HCT116 (cell line): ENCODE results near the gene C2orf81. TPM values are rescaled to one million over a fixed set of nuclear protein-coding genes. Genes with fewer than 3 reads are reported as not detected.

ENCODE experiments used
- ATAC-seq: fragments of 200-7000 bp; cut with Tn5 transposase; 2 replicates; pipeline ENCODE4 v1.9.1; 2020; ENCODE audit warnings: mild to moderate bottlenecking, moderate library complexity
- BruUV-seq: library from RNA; stranded (reverse); fragments of 400-500 nt; replicated peaks from 2 replicates; lab custom pipeline; 2021; lab: Mats Ljungman, UMichigan
- CTCF ChIA-PET: fragments of 300-600 bp; sonication (Branson Sonifier 250); formaldehyde crosslinking; loops from one replicate; lab custom pipeline; 2021; ENCODE audit warnings: antibody characterized with exemption; lab: Charles Lee
- POLR2A ChIA-PET: fragments of 300-600, 350-600 bp; sonication (Branson Sonifier 250); formaldehyde crosslinking; loops from one replicate; lab custom pipeline; 2021; ENCODE audit warnings: antibody characterized with exemption; lab: Charles Lee
- RAD21 ChIA-PET, 2 experiments: fragments of 300-600 bp; sonication (Branson Sonifier 250); formaldehyde crosslinking; loops; one replicate each; lab custom pipeline; 2023; ENCODE audit warnings: low total read pairs in 2 of 2; ENCODE audit not compliant: uncharacterized antibody in 2 of 2, unreplicated experiment in 2 of 2, low non-redundant PET in 1 of 2; lab: Charles Lee
- DNase-seq: peaks from one replicate; pipeline ENCODE4 v3.0.0-alpha.2; 2010; ENCODE audit warnings: low read depth, low spot score
- H2AFZ ChIP-seq: fragments of 200-600 bp; shearing (Covaris generic), sonication (generic); 2 replicates; pipeline ENCODE4 v1.6.1; 2017; ENCODE audit warnings: low read depth, mixed run types, mixed read lengths, antibody characterized with exemption, low read length; ENCODE audit not compliant: poor library complexity, severe bottlenecking
- H3K27ac ChIP-seq: 2 replicates; pipeline ENCODE4 v1.5.1; 2012; ENCODE audit warnings: low read depth, low read length
- H3K27me3 ChIP-seq: fragments of 200-600 bp; sonication (generic); 2 replicates; pipeline ENCODE4 v1.6.1; 2016; ENCODE audit warnings: mixed run types, low read length, mixed read lengths; ENCODE audit not compliant: insufficient read depth
- H3K36me3 ChIP-seq, 2 experiments: fragments of 200-500 bp in 1 of 2; fragments of 200-600 bp in 1 of 2; sonication (Bioruptor generic) in 1 of 2; sonication (generic) in 1 of 2; 2 replicates each; pipeline versions ENCODE4 v1.5.1 to v1.6.1; 2014 to 2016; ENCODE audit warnings: low read length in 2 of 2, inconsistent platforms in 1 of 2, mixed read lengths in 1 of 2, mixed run types in 1 of 2; ENCODE audit not compliant: insufficient read depth in 2 of 2, control insufficient read depth in 1 of 2
- H3K4me1 ChIP-seq, 2 experiments: fragments of 200-600 bp in 1 of 2; sonication (generic) in 1 of 2; 2 replicates each; pipeline versions ENCODE4 v1.5.1 to v1.6.1; 2012 to 2017; ENCODE audit warnings: low read length in 2 of 2, inconsistent platforms in 1 of 2, mild to moderate bottlenecking in 1 of 2, mixed read lengths in 1 of 2, mixed run types in 1 of 2, moderate library complexity in 1 of 2; ENCODE audit not compliant: insufficient read depth in 2 of 2, control insufficient read depth in 1 of 2
- H3K4me2 ChIP-seq: fragments of 200-600 bp; sonication (generic); 2 replicates; pipeline ENCODE4 v1.6.1; 2017; ENCODE audit warnings: mixed run types, low read length, mixed read lengths
- H3K4me3 ChIP-seq, 2 experiments: fragments of 200-600 bp in 1 of 2; sonication (generic) in 1 of 2; replicated peaks in 1 of 2; 2 replicates each; pipeline ENCODE4 v1.5.1; 2011 to 2016; ENCODE audit warnings: low read length in 2 of 2, control low read depth in 1 of 2, low read depth in 1 of 2, mild to moderate bottlenecking in 1 of 2, mixed read lengths in 1 of 2, mixed run types in 1 of 2
- H3K79me2 ChIP-seq: fragments of 200-600 bp; sonication (generic); 2 replicates; pipeline ENCODE4 v1.6.1; 2017; ENCODE audit warnings: mild to moderate bottlenecking, mixed run types, low read length, moderate library complexity, mixed read lengths; ENCODE audit not compliant: insufficient read depth
- H3K9ac ChIP-seq: fragments of 200-600 bp; sonication (generic); 2 replicates; pipeline ENCODE4 v1.6.1; 2016; ENCODE audit warnings: low read length, mixed read lengths
- H3K9me2 ChIP-seq: fragments of 200-600 bp; sonication (generic), shearing (Covaris generic); 2 replicates; pipeline ENCODE4 v1.6.1; 2017; ENCODE audit warnings: mixed run types, mild to moderate bottlenecking, moderate library complexity; ENCODE audit not compliant: insufficient read depth
- H3K9me3 ChIP-seq, 2 experiments: fragments of 200-500 bp in 1 of 2; fragments of 200-600 bp in 1 of 2; sonication (Bioruptor generic) in 1 of 2; sonication (generic) in 1 of 2; 2 replicates each; pipeline ENCODE4 v1.6.1; 2014 to 2017; ENCODE audit warnings: low read length in 2 of 2, mixed read lengths in 2 of 2, inconsistent platforms in 1 of 2, low read depth in 1 of 2, mild to moderate bottlenecking in 1 of 2, mixed run types in 1 of 2, moderate library complexity in 1 of 2; ENCODE audit not compliant: control insufficient read depth in 1 of 2, insufficient read depth in 1 of 2
- H4K20me1 ChIP-seq: fragments of 200-600 bp; sonication (generic), shearing (Covaris generic); 2 replicates; pipeline ENCODE4 v1.6.1; 2017; ENCODE audit warnings: mixed run types, mild to moderate bottlenecking, moderate library complexity; ENCODE audit not compliant: insufficient read depth
- POLR2AphosphoS5 ChIP-seq: IDR thresholded peaks from 2 replicates; pipeline ENCODE4 v1.6.1; 2011; ENCODE audit warnings: mild to moderate bottlenecking, low read depth, low read length, moderate library complexity
- TCF7L2 ChIP-seq: IDR thresholded peaks from 2 replicates; pipeline ENCODE4 v1.7.0; 2011; ENCODE audit warnings: borderline replicate concordance, inconsistent platforms; ENCODE audit not compliant: insufficient read depth, insufficient read length; ENCODE audit errors: extremely low read depth
- ZFX ChIP-seq: fragments of 450-650 bp; IDR thresholded peaks from 2 replicates; pipeline ENCODE4 v1.6.1; 2017
- ZNF274 ChIP-seq: fragments of 200-500 bp; sonication (Bioruptor generic); IDR thresholded peaks from 2 replicates; pipeline ENCODE4 v1.6.1; 2014; ENCODE audit warnings: mild to moderate bottlenecking, low read depth, low read length, inconsistent platforms
- intact Hi-C: fragments of 100-400 bp; cut with micrococcal nuclease; formaldehyde crosslinking; loops from 2 replicates; pipeline ENCODE4 v1.10.0; 2022
- total RNA-seq: library from RNA; stranded (reverse); gene quantifications from one replicate; pipeline ENCODE4 v1.2.1, GENCODE V29; 2021; ENCODE audit not compliant: unreplicated experiment
- TF ChIP-seq, protein P1 (sequence below): IDR thresholded peaks from 2 replicates; pipeline ENCODE4 v1.6.1; 2012
- TF ChIP-seq, protein P2 (sequence below): IDR thresholded peaks from 2 replicates; pipeline ENCODE4 v1.6.1; 2011; ENCODE audit warnings: mild to moderate bottlenecking, low read length, moderate library complexity; ENCODE audit not compliant: insufficient replicate concordance; ENCODE audit errors: extremely low read depth

C2orf81 gene
- total RNA-seq, 1 experiment from 2014 or later = 6.5 TPM

DNA sequence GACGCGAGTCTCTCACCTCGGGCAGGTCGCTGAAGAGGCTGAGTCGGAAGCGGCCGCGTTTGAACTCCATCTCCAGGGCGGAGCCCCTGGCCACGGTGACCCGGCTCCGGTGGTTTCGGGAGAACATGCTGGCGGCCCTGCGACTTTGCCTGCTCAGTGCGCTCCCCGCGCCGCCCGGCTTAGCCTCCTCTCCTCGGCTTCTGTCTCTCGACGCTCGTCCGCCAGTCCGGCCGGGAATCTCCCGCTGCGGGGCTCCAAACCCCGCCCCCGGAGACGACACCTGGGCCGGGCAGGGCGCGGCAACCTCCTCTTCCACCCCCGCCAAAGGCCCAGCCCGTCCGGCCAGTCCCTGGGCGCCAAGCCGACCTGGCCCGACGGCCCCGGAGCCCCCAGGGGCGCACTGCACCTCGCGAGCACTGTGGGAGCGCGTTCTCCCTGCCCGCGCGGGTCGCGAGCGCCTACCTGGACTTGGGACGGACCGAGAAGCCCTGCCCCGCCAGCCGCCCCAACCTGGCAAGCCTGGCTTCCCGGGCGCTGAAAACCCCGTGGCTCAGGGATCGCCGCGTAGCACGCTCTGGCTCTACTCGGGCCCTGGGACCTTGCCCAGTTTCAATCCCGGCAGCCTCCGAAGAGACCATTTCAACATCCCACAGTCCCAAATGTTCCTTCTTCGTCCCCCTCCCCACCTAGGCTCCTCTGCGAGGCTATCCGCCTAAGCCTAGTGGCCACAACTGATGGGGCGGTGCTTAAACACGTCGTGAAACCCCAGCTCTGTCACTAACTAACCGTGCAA is 20.5 kb upstream of the C2orf81 start, which contains the start of gene RTKN:
Gene RTKN, minus strand, starts transcription at position 248 of the 793 bp plus-strand sequence. Its CDS starts 121 bp downstream, at position 127.
- peaks cover 39% of the 10 kb centered on the region for H3K79me2 ChIP-seq
- peak within 1 kb of the TSS; percentile 78 for H3K9ac ChIP-seq
- H4K20me1 ChIP-seq = no peaks in the 10 kb centered on the region; the same call in 1 of the 2 replicates
- intact Hi-C loops = no loop called here
- peak; percentile 60 for ATAC-seq
- H3K4me3 ChIP-seq = peak within 1 kb of the TSS; percentile 66 to 69
- peak within 1 kb of the TSS; percentile 99 for H3K27ac ChIP-seq
- H3K9me3 ChIP-seq = no peaks in the 10 kb centered on the region
- H3K4me1 ChIP-seq = peaks cover 29 to 47% of the 10 kb centered on the region in 2 experiments
- TF ChIP-seq ZNF274 = no peak
- TF ChIP-seq, protein P1, sequence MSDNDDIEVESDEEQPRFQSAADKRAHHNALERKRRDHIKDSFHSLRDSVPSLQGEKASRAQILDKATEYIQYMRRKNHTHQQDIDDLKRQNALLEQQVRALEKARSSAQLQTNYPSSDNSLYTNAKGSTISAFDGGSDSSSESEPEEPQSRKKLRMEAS = no peak
- TF ChIP-seq ZFX = peak; percentile 46; the same call in 1 of the 2 replicates
- TF ChIP-seq, protein P2, sequence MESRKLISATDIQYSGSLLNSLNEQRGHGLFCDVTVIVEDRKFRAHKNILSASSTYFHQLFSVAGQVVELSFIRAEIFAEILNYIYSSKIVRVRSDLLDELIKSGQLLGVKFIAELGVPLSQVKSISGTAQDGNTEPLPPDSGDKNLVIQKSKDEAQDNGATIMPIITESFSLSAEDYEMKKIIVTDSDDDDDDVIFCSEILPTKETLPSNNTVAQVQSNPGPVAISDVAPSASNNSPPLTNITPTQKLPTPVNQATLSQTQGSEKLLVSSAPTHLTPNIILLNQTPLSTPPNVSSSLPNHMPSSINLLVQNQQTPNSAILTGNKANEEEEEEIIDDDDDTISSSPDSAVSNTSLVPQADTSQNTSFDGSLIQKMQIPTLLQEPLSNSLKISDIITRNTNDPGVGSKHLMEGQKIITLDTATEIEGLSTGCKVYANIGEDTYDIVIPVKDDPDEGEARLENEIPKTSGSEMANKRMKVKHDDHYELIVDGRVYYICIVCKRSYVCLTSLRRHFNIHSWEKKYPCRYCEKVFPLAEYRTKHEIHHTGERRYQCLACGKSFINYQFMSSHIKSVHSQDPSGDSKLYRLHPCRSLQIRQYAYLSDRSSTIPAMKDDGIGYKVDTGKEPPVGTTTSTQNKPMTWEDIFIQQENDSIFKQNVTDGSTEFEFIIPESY = peak; percentile 30
- TF ChIP-seq TCF7L2 = peak; percentile 91
- TF ChIP-seq POLR2AphosphoS5 = peak; percentile 80
- TF ChIP-seq, all 23 proteins: peak for 4
- POLR2A ChIA-PET = interaction anchor here (0.9 to 3.0 kb wide), 8 partner anchors 10 to 62 kb away, joined by 3 to 13 read pairs (median 4); partner anchors contain the start of genes DCTN1, INO80B and WBP1
- peak; percentile 82 for DNase-seq
- H2AFZ ChIP-seq = peak within 1 kb of the TSS; percentile 13
- RAD21 ChIA-PET = no interaction called here
- peaks cover 0 to 13% of the 10 kb centered on the region in 2 experiments; a peak in 1 of 4 replicates for H3K36me3 ChIP-seq
- peak within 1 kb of the TSS; percentile 91 for H3K4me2 ChIP-seq
- H3K9me2 ChIP-seq = no peaks in the 10 kb centered on the region
- no peaks in the 10 kb centered on the region for H3K27me3 ChIP-seq
- BruUV-seq = no TSS peak
- CTCF ChIA-PET = no interaction called here
